Stimulated activated CD4-positive, alpha-beta T cell treated with anti-CD3 and anti-CD28 coated beads, Interleukin-4, amount 100 ng/mL, for 48 hours (primary cell): Measurements from ENCODE around the gene AMBRA1.

Source experiments
- DNase-seq, 2 donors: peaks; one replicate each; pipeline ENCODE4 v3.0.0-alpha.2; 2020; ENCODE audit warnings: low read depth in 2 of 2

The AMBRA1 gene, protein sequence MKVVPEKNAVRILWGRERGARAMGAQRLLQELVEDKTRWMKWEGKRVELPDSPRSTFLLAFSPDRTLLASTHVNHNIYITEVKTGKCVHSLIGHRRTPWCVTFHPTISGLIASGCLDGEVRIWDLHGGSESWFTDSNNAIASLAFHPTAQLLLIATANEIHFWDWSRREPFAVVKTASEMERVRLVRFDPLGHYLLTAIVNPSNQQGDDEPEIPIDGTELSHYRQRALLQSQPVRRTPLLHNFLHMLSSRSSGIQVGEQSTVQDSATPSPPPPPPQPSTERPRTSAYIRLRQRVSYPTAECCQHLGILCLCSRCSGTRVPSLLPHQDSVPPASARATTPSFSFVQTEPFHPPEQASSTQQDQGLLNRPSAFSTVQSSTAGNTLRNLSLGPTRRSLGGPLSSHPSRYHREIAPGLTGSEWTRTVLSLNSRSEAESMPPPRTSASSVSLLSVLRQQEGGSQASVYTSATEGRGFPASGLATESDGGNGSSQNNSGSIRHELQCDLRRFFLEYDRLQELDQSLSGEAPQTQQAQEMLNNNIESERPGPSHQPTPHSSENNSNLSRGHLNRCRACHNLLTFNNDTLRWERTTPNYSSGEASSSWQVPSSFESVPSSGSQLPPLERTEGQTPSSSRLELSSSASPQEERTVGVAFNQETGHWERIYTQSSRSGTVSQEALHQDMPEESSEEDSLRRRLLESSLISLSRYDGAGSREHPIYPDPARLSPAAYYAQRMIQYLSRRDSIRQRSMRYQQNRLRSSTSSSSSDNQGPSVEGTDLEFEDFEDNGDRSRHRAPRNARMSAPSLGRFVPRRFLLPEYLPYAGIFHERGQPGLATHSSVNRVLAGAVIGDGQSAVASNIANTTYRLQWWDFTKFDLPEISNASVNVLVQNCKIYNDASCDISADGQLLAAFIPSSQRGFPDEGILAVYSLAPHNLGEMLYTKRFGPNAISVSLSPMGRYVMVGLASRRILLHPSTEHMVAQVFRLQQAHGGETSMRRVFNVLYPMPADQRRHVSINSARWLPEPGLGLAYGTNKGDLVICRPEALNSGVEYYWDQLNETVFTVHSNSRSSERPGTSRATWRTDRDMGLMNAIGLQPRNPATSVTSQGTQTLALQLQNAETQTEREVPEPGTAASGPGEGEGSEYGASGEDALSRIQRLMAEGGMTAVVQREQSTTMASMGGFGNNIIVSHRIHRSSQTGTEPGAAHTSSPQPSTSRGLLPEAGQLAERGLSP (N-terminal part only)

DNA sequence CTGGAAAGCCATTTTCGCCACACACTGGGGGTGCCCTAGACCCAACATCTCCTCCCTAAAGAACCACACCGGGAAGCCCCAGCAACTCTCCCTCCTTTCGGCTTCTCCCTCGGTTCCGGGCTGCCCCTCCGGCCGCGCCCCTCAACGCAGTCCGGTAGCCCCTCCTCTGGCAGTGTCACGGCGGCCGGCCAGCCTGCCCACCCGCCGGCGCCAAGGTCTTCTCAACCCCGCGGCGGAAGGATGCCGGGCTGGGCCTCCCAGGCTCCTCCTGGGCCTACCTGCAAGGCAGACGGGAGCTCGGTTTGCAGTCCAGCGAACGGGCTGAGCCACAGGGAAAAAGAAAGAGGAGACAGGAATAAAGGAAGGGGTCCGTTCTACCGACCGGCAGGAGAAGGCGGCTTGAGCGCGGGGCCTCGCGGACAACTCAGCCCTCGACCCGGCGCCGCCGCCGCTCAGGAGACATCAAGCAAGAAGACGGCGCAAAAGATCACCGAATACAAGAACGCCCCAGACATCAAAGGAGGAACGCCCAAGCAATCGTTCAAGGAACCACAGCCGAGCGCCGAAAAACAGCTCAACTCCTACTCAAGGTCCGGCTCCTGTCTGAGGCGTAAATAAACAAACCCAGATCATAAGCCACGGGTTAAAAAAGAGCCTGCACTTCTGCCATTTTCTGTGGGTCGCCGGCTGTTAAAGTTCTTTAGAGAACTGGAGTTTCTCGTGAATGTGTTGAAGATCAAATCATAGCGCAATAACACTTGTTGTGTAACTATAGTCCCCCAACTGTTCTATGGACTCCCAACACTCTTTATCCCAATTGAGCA lies at the start of gene AMBRA1:
Gene AMBRA1, minus strand, starts transcription at position 474 of the 824 bp plus-strand sequence. CDS start 45,643 bp downstream, outside the sequence.
- DNase-seq = peak; percentile 78

DNA sequence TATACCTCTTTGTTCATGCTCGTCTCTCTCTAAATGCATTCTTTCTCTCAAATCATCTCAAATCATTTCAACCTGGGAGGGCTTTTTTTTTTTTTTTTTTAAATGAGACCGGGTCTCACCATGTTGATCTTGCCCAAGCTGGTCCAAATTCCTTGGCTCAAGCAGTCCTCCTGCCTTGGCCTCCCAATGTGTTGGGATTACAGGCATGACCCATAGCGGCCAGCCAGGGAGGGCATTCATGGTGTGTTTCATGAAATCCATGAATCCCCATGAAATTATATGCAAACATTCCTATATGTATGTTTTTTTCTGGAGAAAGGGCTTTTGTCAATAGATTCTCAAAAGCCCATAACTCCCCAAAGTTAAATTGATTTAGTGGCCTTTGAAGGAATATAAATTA lies 49.7 kb upstream of the AMBRA1 start:
- no peak for DNase-seq

DNA sequence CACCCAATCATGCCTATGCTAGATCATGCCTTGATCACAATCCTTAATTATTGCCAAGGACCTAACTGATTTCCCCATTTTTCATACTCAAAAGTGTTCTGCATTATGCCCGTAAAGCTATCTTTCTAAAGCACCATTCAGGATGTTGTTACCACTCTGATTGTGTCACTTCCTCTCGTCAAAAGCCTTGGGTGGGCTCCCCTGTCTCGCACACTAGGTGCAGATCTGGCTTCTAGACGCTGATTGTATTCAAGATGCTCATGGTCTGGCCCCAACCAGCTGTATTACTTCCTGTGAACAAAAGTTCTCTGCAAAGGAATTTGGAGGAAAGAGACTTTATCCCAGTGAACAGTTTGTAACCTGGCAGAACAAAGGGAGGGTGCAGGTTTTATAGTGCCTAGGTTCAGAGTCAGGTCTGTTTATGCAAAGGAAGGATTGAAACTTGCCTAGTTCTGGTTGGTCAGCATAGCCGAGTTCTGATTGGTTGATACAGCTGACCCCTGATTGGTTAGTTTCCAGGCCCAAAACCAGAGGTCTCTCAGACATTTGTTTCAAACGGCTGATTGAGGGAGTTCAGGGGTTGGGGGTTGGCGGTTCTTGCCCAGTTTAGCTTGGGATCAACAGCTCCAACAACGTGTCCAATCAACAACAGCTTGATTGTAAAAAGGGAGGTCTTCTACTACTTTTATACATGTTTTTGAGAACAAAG lies 49.0 kb upstream of the AMBRA1 start:
- DNase-seq = no peak

DNA sequence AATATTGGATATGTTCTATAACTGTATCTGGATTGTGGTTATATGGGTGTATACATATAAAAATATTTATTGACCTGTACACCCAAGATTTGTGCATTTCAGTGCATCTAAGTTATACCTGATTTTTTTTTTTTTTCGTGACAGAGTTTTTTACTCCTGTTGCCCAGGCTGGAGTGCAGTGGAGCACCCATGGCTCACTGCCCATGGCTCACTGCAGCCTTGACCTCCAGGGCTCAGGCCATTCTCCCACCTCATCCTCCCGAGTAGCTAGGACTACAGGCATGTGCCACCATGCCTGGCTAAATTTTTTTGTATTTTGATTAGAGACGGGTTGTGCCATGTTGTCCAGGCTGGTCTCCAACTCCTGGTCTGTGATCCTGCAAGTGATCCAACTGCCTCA lies 47.8 kb upstream of the AMBRA1 start:
- no peak for DNase-seq

DNA sequence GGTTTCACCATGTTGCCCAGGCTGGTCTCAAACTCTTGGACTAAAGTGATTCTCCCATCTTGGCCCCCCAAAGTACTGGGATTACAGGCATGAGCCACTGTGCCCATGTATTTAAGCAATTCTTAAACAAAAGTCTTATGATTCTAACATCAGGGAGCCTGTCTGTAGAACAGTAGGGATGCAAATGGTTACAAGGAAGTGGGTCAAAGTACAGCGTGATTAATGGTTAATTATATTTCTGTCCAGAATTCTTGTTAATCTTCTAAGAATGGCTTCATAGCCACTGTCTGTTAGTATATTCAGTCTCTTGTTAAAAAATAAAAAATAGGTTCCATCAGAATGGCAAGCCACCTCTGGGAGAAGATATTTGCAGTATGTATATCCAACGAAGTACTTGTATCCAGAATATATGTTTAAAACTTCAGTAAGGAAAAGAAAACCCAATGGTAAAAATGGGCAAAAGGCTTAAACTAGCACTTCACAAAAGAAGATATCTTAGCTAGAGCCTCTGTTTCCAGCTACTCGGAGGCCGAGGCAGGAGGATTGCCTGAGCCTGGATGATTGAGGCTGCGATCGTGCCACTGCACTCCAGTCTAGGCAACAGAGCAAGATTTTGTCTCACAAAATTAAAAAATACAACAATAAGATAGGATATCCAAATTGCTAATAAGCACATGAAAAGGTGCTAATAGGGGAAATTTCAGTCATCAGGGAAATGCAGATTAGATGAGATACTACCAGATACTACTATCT lies 46.4 kb upstream of the AMBRA1 start:
- DNase-seq = no peak

DNA sequence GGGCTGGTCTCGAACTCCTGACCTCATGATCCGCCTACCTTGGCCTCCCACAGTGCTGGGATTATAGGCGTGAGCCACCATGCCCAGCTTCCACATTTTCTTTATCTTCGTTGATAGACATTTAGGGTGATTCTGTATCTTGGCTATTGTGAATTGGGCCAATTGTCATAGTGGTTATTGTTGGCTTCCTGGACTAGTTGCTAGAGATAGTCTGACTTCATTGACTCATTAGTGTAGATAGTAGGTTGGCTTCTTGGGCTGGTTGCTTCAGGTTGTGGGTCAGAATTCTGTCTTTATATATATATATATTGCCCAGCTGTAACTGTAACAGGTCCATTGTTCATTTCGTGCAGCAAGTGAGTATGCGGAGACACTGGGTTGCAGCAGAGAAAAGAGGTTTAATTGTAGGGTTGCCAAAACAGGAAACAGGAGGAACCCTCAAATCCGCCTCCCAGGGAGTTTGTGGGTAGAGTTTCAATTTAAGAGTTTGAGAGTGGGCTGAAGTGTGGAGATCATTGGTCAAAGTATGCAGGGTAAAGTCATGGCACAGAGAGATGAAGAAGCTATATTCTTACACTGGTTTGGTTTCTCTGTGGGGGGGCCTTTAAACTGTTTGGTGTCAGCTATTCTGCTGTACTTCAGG lies 45.5 kb upstream of the AMBRA1 start:
- DNase-seq = no peak

DNA sequence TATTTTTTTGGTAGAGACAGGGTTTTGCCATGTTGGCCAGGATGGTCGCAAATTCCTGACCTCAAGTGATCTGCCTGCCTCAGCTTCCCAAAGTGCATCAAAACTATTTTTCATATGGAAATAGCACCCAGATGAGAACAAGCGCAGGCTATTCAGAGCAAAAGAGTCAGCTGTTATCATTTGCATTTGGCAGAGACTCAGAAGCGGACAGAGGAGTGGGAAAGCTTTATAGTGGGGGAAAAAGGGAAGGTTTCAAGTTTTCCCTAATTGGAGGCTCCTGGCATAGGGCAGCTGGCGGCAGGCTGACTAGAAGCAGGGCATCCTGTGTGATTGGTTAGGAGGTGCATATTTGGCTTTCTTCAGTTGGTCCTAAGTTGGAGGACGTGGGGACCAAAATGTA lies 43.7 kb upstream of the AMBRA1 start:
- DNase-seq = no peak

DNA sequence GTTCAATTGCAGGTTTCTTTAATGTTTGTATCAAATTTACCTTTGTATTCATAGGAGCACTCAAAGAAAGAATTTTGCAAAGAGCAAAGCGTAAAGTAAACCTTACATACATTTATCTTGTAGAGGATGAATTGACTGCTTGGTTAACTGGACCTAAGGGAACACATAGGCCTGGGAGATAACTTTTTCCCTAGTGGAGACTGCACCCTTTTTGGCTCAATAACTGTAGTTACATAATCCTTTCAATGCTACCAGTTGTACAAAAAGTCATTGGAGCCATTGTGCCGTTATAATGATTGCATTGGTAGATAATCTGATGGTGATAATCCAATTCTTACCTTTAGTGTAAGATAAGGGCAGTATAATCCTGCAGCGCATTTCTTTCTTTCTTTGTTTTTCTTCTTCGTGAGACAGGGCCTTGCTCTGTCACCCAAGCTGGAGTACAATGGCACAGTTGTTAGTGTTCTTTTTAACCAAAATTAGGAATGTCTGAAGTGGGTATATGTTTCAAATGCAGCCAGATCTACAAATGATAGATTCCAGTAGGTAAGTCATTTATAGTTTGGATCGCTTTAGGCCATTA lies 41.8 kb upstream of the AMBRA1 start:
- no peak for DNase-seq

DNA sequence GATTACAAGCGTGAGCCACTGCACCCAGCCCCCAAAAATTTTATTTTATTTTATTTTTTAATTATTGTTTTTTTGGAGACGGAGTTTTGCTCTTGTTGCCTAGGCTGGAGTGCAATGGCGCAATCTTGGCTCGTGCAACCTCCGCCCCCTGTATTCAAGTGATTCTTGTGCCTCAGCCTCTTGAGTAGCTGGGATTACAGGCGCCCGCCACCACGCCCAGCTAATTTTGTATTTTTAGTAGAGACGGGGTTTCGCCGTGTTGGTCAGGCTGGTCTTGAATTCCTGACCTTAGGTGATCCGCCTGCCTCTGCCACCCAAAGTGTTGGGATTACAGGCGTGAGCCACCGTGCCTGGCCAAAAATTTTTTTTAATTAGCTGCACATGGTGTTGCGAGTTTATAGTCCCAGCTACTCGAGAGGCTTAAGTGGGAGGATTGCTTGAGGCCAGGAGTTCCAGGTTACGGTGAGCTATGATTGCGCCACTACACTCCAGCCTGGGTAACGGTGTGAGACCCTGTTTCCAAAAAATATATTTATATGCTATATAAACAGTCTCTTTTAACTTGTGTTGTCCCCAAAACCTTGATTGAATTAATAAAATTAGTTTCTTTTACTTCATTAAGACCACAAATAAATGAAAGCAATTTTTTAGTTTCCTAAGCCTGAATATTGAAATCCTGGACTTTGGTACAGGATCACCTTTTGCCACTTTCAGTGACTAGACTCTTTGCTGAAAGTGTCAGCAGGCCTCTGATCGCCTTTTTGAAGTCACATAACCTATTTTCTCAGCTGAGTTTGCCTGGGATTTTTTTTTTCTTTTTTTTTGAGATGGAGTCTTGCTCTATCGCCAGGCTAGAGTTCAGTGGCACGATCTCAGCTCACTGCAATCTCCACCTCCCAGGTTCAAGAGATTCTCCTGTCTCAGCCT lies 39.7 kb upstream of the AMBRA1 start:
- no peak for DNase-seq

DNA sequence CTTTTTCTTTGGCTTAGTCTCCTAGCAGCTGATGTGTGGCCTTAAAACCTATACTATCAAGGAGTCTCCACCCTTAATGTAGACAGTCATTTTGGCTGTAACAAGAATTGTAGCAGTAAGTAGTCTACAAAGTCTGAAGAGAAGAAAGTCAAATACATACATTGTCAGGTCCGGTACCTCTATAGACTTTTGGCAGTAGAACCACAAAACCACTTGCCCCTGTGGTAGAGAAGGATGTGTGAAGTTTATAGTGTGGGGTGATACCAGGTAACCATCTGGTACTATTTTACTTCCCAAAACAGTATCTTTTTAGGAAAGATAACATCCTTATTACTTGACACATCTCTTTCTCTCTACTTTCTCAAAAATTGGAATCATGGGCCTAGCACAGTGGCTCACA lies 38.7 kb upstream of the AMBRA1 start:
- no peak for DNase-seq

DNA sequence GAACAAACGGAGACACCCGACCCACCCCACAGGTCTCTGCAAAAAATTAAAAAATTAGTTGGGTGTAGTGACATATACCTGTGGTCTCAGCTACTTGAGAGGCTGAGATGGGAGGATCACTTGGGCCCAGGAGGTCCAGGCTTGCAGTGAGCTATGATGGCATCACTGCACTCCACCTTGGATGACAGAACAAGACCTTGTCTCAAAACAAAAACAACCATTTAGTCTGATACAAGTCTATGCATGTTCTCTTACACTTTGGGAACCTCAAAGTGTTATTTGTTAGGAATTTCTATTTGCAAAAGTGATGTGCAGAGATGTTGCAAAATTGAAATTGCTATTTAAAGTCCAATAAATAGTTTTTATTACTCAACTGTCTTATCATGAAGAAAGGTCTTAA lies 37.9 kb upstream of the AMBRA1 start:
- DNase-seq = no peak

DNA sequence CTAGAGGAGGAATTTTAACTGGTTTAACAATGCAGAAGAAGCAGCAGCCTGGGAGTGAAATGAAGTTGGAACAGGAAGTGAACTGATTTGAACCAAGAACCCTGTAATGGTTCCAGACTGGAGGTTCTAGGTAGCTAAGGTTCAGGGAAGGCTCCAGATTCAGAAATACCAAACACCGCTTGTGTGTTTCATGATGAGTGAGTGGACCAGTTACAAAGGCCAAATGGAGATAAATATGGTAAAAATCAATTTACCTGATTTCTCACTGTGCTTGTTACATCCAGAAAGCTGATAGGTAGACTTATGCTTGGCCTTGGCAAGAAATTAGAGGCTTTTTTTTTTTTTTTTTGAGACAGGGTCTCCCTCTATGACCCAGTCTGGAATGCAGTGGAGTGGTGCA lies 36.4 kb upstream of the AMBRA1 start:
- no peak for DNase-seq

DNA sequence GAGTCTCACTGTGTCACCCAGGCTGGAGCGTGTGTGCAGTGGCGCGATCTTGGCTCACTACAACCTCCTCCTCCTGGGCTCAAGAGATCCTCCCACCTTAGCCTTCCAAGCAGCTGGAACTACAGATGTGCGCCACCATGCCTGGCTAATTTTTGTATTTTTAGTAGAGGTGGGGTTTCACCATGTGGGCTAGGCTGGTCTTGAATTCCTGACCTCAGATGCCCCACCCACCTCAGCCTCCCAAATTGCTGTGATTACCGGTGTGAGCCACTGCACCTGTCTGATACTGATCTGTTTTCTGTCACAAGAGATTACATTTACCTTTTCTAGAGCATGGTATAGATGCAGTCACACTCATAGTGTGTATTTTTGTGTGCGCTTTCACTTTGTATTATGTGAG lies 35.1 kb upstream of the AMBRA1 start:
- DNase-seq = no peak

DNA sequence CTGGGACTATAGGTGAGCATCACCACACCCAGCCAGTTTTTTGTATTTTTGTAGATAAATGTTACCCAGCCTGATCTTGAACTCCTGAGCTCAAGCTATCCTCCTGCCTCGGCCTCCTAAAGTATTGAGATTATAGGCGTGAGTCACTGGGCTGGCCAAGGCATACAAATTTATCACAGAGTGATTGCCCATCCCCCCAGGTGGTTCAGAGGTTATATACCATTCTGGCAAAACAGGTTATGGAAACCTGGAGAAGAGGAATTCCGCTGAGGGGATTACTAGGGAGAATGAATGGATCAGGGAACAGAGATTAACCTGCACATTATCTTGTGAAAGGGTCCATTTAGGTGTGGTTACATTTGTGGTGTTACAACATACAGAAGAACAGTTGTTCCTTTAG lies 31.6 kb upstream of the AMBRA1 start:
- DNase-seq = no peak

DNA sequence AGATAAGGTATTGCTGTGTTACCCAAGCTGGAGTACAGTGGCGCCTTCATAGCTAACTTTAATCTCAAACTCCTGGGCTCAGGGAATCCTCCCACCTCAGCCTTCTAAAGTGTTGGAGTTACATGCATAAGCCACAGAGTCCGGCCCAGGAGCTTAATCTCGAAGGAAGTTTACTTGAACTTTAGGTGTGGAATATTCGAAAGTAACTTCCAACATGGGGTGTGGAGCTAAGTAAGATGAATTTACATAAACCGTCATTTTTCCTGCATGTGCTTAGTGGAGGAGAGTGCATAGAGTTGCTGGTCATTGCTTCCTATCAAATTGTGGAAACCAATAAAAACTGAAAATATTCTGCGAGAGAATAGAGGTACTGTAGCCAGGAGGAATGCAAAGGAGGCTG lies 25.0 kb upstream of the AMBRA1 start:
- DNase-seq = no peak

DNA sequence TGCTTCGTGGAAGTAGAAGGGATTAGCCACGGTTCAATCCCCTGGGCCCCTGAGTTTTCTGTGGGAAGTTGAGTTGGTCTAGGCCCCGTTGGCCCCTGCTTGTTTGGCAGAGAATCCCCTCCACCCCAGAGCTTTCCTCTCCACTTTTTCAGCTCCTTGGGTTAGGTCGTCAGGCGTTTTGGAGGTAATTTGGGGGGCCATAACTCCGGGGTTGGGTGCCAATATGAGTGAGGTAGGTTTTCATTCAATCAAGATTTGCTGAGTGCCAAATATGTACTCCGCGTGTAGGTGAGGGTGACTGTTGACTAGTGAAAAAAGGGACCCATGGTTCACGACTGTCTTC lies 24.1 kb upstream of the AMBRA1 start:
- no peak for DNase-seq

DNA sequence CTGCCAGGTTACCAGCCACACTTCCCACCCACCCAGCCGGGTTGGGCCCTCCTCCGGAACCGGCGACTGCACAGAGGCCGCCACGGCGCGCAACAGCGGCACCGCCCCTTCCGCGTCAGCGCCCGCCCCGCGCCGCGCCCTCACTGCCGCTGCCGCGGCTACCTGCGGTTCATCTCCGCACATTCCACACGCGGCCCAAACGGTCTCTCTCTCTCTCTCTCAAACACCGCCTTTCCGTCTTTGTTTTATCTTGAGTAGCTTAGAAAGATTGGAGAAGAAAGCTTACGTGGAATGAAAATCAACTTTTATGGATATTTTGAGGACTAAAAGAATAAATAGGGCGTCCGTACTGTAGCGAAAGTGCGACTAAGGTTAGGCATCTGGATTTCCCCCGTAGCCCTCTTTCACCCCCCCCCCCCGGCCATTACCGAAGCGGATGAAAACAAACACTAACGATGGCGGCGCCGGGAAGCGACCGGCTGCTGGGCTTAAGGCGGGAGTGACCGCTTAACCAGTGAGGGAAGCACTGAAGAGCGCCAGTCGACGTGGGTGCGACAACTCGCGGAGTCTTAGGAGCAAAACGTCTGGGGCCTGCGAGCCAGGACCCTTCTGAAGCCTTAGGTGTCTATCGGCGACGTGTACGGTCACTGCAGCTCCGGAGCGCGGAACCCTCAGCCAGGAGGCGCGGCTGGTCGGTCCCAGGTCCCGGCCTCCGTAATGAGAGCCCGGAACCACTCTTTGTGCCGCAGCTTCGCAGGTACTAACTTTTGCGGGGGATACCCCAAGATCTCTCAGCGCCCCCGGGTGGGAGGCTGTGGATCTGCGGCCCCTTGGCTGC lies 23.5 kb upstream of the AMBRA1 start, which contains the start of the genes ATG13 and HARBI1:
Gene ATG13, plus strand, starts transcription at position 420 of the 838 bp plus-strand sequence. CDS start 26,739 bp downstream, outside the sequence.
Gene HARBI1, minus strand, starts transcription at position 94 of the 838 bp plus-strand sequence. CDS start 990 bp downstream, outside the sequence.
- DNase-seq = peak; percentile 90 to 91
